Right lobe of liver (tissue), 6 donors: ENCODE results near the gene STAC. TPM values are rescaled to one million over a fixed set of nuclear protein-coding genes. Genes with fewer than 3 reads are reported as not detected.

ENCODE experiments used
- ATAC-seq, 4 donors: fragments of 200-7000 bp; cut with Tn5 transposase; one replicate each; pipeline ENCODE4 v1.9.1; 2020; ENCODE audit warnings: mild to moderate bottlenecking in 4 of 4, moderate library complexity in 4 of 4
- DNase-seq, 3 donors: peaks; one replicate each; pipeline ENCODE4 v3.0.0-alpha.2; 2020
- H3K27ac ChIP-seq, 3 donors: fragments of 200-600 bp; one replicate each; pipeline ENCODE4 v1.8.0; 2022
- H3K27me3 ChIP-seq, 2 donors: fragments of 200-600 bp; one replicate each; pipeline ENCODE4 v1.8.0; 2022
- H3K36me3 ChIP-seq, 4 donors: fragments of 200-600 bp; sonication (generic) in 1 of 4; one replicate each; pipeline versions ENCODE4 v1.5.1 to v1.8.0; 2017 to 2022; ENCODE audit warnings: control low read depth in 1 of 4
- H3K4me1 ChIP-seq, 4 donors: fragments of 200-600 bp; sonication (generic) in 1 of 4; one replicate each; pipeline versions ENCODE4 v1.5.1 to v1.8.0; 2017 to 2022; ENCODE audit warnings: control low read depth in 1 of 4
- H3K4me3 ChIP-seq, 3 donors: fragments of 200-600 bp; one replicate each; pipeline ENCODE4 v1.8.0; 2022
- H3K9me3 ChIP-seq, 4 donors: fragments of 200-600 bp; sonication (generic) in 1 of 4; one replicate each; pipeline versions ENCODE4 v1.5.1 to v1.8.0; 2017 to 2022; ENCODE audit warnings: control low read depth in 1 of 4
- POLR2A ChIP-seq: fragments of 450-650 bp; IDR thresholded peaks from one replicate; pipeline ENCODE4 v1.6.1; 2017; ENCODE audit warnings: antibody characterized with exemption, mild to moderate bottlenecking
- WGBS: methylation state at CpG from one replicate; pipeline ENCODE4 v1.1.6; 2018; ENCODE audit warnings: low coverage, low lambda C conversion rate; ENCODE audit not compliant: insufficient coverage; ENCODE audit errors: missing lambda C conversion rate; 5-methylcytosine and 5-hydroxymethylcytosine counted together
- intact Hi-C, 2 donors: fragments of 100-400 bp; cut with DNase I; formaldehyde crosslinking; loops; one replicate each; pipeline versions ENCODE4 v1.11.2 to v1.14.1; 2022
- total RNA-seq, 6 experiments: library from RNA; depleted of rRNA in 2 of 6; stranded (reverse); fragments of >200 nt in 2 of 6; fragmentation: NEBNext Ultra II Directional in 3 of 6; extraction: Animal tissue kit (Norgen Biotek cat#: 25700) in 3 of 6; gene quantifications; one replicate each; pipeline versions ENCODE4 v1.1.0 to v1.2.4, GENCODE V29; 2016 to 2023
- TF ChIP-seq, protein P1 (sequence below), 4 donors: fragments of 200-600 bp in 3 of 4; fragments of 450-650 bp in 1 of 4; IDR thresholded peaks; one replicate each; pipeline versions ENCODE4 v1.5.1 to v1.8.0; 2016 to 2022; ENCODE audit warnings: antibody characterized with exemption in 4 of 4, mild to moderate bottlenecking in 2 of 4
- donor health status: DM: no; HTN: yes; CAD: no.
- donor health status: DM: no; HTN: no; CAD: no.
- donor health status: DM: no; HTN: no; CAD: no.
- donor health status: DM: no; HTN: yes; CAD: no.
- donor health status: DM: no; HTN: yes; CAD: no.

STAC gene
- total RNA-seq, 6 experiments from 2014 or later = 0.19 to 1.2 (median 0.70) TPM

DNA sequence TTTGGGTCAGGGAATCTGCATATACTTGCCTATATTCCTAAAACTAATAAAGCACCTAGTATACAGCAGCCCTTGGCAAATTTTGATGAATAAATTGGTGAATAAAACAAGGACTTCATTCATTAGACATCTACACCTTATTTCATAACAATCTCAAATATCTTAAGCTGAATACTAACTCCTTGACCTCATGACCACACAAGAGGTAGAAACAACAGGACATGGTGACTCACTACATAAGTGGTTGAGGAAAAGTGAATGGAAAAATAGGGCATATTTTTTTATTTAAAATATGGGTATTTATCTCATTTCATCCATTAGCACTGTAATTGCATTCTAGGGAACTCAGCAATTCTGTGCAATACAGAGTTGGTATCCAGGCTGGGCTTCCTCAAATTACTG, 7.8 kb upstream of the STAC start:
- DNase-seq (no peak), ATAC-seq (no peak)
- Histone ChIP-seq H3K9me3 (no peaks in the 10 kb centered on the region), H3K27me3 (no peaks in the 10 kb centered on the region), H3K4me3 (no peak overlapping the region), H3K27ac (no peak overlapping the region), H3K36me3 (no peaks in the 10 kb centered on the region), H3K4me1 (no peaks in the 10 kb centered on the region)
- no peak for TF ChIP-seq POLR2A
- TF ChIP-seq, protein P1, sequence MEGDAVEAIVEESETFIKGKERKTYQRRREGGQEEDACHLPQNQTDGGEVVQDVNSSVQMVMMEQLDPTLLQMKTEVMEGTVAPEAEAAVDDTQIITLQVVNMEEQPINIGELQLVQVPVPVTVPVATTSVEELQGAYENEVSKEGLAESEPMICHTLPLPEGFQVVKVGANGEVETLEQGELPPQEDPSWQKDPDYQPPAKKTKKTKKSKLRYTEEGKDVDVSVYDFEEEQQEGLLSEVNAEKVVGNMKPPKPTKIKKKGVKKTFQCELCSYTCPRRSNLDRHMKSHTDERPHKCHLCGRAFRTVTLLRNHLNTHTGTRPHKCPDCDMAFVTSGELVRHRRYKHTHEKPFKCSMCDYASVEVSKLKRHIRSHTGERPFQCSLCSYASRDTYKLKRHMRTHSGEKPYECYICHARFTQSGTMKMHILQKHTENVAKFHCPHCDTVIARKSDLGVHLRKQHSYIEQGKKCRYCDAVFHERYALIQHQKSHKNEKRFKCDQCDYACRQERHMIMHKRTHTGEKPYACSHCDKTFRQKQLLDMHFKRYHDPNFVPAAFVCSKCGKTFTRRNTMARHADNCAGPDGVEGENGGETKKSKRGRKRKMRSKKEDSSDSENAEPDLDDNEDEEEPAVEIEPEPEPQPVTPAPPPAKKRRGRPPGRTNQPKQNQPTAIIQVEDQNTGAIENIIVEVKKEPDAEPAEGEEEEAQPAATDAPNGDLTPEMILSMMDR (IDR thresholded peaks at IDR 0.05) = no peak
- intact Hi-C loops = no loop called here

DNA sequence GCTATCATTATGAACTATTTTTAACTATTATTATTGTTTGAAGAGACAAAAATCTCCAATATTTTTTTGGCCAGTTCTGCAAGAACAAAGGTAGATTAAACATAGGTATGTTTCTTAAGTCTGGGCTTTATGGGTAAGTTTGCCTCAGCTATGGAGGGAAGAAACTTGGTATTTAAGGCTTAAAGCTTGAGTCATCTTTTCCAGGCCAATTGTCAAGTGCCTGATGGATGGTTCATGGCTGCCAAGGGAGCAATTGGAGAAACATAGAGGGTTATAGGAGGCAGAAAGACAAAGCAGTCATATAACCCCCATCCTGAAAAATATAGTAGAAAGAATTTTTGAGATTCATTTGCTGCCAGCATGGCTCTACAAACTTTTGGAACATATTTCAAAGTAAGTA, 7.2 kb upstream of the STAC start:
- Histone ChIP-seq H3K27me3 (no peaks in the 10 kb centered on the region), H3K4me1 (no peaks in the 10 kb centered on the region), H3K4me3 (no peak overlapping the region), H3K9me3 (no peaks in the 10 kb centered on the region), H3K36me3 (no peaks in the 10 kb centered on the region), H3K27ac (no peak overlapping the region)
- no peak for DNase-seq
- intact Hi-C loops = no loop called here
- ATAC-seq = no peak
- no peak for TF ChIP-seq POLR2A
- TF ChIP-seq, protein P1 (IDR thresholded peaks at IDR 0.05) = no peak

DNA sequence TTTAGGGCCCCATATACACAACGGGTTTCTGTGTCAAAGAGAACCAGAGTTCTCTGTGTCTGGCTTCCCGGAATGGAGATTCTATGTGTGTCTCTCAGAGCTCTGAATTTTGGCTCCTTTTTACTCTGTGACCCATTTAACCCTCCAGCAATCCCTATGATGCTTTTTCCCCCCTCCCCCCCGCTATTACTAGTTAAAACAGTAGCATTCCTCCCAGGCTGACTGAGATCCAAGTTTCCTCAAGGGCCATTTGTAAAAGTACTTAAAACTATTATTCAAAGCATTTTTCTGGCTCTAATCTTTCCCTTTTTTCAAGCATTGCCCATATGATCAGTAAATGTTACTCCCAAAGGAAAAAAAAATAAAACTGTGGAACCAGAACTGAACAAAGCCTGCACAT, 6.6 kb upstream of the STAC start:
- Histone ChIP-seq H3K9me3 (no peaks in the 10 kb centered on the region), H3K27me3 (no peaks in the 10 kb centered on the region), H3K36me3 (no peaks in the 10 kb centered on the region), H3K4me1 (no peaks in the 10 kb centered on the region), H3K4me3 (no peak overlapping the region), H3K27ac (no peak overlapping the region)
- no peak for TF ChIP-seq POLR2A
- TF ChIP-seq, protein P1 (IDR thresholded peaks at IDR 0.05) = no peak
- no peak for ATAC-seq
- intact Hi-C loops = no loop called here
- 52% methylated on average over 3 of the region's 3 CpGs for WGBS
- DNase-seq = no peak

DNA sequence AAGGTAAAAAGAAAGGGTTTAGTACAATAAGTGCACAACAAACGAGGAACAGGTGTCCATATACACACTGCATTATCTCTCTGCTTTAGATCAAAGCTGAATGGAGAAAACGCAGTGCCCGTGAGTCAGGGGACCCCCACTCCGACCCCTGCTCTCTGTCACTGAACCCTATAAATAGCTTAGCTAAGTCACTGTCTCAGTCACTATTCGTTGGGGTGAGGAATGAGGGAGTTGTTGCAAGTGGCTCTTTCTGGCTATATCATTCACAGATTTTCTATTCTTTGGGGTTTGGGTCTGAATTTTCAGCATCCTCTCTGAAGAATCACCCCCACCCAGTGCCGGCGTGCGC, 458 bp upstream of the STAC start:
- no peaks in the 10 kb centered on the region for H3K36me3 ChIP-seq
- intact Hi-C loops = no loop called here
- no peaks in the 10 kb centered on the region for H3K9me3 ChIP-seq
- no peak for TF ChIP-seq POLR2A
- TF ChIP-seq, protein P1 (IDR thresholded peaks at IDR 0.05) = no peak
- WGBS = 6% methylated on average over 8 of the region's 8 CpGs
- H3K27ac ChIP-seq = no peak overlapping the region
- peaks cover 0 to 8% (median 0%) of the 10 kb centered on the region in 4 donors for H3K4me1 ChIP-seq
- peak overlapping the region in 2 of 3 donors; percentile 35 to 42 for H3K4me3 ChIP-seq
- DNase-seq (no peak), ATAC-seq (no peak)
- H3K27me3 ChIP-seq = no peaks in the 10 kb centered on the region

DNA sequence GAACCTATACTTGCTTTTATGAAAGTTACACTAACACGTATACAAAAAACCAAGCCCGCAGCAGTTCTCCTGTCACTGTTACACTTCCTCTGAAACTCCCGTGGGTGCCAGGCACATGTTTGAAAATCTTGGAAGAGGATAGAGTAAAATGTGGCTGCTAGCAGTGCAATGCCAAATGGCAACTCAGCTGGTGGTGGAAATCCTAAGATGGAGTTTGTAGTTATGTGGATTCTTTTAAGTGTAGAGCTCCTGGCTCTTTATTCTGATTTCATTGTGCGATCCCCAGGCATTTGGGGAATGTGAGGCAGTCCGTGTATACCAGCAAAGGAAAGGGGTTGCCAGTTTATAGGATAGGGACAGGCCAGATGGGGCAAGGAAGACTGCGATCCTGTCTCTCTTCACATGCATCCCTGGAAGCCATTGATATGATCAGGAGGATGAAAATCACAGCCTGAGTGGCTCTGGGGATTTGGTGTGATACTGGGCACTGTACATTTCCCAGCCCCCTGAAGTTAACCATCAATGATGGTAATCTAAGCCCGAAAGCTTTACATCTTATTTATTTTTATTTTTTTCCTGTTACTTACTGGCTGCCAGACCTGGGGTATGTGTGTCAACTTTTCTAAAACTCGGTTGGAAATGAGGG, 1.1 kb downstream of the STAC start:
- peaks cover 0 to 8% (median 0%) of the 10 kb centered on the region in 4 donors for H3K4me1 ChIP-seq
- no peak overlapping the region for H3K4me3 ChIP-seq
- ATAC-seq (no peak), DNase-seq (no peak)
- intact Hi-C loops = no loop called here
- 30% methylated on average over 7 of the region's 8 CpGs for WGBS
- no peaks in the 10 kb centered on the region for H3K9me3 ChIP-seq
- H3K27ac ChIP-seq = no peak overlapping the region
- no peaks in the 10 kb centered on the region for H3K36me3 ChIP-seq
- no peak for TF ChIP-seq POLR2A
- TF ChIP-seq, protein P1 (IDR thresholded peaks at IDR 0.05) = no peak
- H3K27me3 ChIP-seq = no peaks in the 10 kb centered on the region
